DLD1 (cell line): ENCODE results near the gene CACHD1.
"Not testable (repeated sequence)": the region's sequence is repeated elsewhere in the genome, so short reads cannot be mapped to it uniquely, and the experiment has no call there.

Experiments
- in situ Hi-C: cut with HindIII; loops from 2 replicates; pipeline ENCODE4 v1.10.0; 2017; ENCODE audit warnings: low sequenced_read_pairs

Gene CACHD1

DNA sequence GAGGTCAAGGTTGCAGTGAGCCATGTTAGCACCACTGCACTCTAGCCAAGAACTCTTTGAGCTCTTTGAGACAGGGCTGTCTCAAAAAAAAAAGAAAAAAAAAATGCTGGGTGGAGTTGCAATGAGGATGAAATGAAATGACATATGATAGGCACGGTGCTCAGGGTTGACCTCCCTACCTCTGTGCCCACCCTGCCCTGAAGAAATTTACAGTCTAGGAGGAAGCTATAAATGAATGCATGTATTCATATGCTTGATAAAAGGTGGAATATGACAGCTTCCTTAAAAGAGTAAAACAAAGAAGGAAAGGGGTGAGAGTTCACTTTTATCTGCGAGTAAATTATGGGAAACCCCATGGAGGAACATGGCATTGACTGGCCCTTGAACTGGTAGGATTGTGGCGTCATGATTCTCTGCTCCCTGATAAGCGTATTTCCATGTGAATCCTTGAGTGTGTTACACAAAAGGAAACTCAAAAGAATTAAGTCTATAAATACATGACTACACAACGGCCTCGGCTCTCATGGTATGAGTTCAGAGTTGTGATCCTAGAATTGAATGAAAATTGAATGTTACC is 215.9 kb downstream of the CACHD1 start:
- in situ Hi-C loops = no loop called here

DNA sequence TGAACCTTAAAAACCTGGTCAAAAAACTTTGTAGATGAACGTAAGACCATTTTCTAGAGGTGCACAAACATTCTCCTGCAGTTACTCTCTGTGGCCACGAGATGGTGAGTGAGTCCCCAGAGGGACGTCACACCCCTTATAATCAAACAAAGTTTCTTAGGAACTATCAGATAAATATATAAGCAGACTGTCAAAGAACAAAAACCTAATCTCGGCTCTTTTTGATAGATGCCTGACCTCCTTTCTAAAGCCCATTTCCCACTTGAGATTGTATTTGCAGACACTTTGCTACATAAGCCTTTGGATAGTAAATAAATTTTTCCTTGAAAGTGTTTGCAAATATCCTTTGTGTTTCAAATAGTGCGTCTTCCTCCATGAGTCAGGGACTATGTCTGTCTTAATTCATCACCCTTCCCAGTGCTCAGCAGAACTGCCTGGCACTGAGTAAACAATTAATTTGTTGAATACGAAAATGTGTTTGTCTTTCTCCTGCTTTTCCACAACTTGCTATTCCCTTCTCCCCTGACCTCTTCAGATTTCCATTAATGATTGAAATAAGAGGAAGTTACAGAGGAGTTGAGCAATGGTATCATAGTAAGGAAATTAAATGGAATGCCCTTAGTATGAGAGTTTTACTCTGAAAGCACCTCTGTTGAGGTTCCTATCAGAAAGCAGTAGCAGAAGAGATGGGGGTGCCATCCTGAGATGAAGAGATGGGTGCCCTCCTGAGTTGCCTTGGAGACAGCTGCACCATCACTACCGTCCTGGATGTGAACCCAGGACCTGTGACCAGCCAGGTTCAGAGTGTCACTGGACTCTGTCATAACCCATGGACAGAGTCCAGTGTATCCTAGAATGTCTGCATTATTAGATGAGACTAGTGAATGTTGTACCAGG is 217.1 kb downstream of the CACHD1 start:
- in situ Hi-C loops = no loop called here

DNA sequence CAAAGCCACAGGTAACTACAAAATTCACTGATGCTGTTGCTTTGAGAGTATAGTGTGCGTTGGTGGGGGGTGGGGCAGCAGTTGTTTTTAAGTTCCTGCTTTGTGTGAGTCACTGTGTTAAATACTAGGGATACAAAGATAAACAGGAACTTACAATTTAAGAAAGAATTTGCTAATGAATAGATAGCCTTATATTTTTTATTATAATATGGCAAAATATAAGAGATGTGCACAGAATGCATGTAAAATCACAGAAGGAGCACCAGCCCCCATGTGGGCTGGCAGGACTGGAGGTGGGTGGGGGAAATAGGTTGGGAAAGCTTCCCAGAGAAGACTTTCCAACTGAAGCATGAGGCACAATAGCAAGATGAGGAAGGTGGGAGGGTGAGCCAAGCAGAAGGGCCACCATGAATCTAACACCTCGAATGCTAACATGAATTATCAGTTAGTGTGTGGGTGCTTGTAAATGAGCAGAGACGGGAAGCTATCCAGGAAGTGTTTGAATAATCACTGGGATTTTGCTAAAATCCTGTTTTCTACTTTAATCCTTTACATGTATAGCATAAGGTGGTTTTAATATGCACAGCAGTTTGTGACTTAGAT is 217.9 kb downstream of the CACHD1 start:
- in situ Hi-C loops = no loop called here

DNA sequence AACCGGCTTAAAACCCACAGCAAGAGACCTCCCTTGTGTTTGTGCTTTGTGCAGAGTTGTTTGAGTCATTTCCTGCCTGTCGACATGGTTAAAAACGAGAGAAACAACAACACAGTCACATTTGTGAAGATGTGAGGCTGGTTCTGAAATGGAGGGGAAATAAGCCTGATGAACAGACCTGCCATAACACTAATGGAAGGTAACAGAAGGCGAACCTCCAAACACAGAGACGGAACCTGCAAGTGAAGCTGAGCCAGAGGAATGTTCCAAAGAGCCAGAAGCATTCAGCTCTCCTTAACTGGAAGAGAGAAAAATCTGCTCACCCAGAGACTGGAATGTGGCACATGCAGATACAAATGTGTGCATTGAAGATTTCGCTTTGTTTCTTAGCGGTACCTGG is 221.7 kb downstream of the CACHD1 start:
- in situ Hi-C loops = no loop called here

DNA sequence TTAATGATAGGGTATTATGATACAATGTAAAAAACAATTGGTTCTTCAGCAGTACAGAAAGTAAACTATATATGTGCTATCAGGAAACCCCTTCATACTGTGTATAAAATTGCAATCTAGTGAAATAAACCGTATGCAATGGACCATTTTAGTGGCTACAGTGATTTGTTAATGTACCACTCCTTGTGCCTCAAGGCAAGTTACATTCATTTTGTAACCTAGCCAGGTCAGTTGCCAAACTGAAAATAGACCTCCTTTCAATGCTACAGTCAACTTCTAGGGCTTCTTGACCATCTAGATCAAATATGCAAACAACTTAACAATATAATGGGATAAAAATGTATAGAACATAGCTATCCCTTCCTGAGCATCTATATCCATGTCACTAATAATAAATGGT is 223.0 kb downstream of the CACHD1 start:
- in situ Hi-C loops = no loop called here

DNA sequence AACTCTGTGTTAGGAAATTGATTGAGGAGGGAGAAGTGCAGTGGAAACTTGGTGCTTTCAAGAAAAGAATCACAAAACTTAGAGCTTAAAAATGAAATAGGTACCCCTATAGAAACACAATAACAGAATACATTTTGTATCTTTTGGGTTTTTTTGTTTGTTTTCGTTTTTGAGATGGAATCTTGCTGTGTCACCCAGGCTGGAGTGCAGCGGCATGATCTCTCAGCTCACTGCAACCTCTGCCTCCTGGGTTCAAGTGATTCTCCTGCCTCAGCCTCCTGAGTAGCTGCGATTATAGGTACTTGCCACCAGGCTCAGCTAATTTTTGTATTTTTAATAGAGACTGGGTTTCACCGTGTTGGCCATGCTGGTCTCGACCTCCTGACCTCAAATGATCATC is 223.5 kb downstream of the CACHD1 start:
- in situ Hi-C loops = no loop called here

DNA sequence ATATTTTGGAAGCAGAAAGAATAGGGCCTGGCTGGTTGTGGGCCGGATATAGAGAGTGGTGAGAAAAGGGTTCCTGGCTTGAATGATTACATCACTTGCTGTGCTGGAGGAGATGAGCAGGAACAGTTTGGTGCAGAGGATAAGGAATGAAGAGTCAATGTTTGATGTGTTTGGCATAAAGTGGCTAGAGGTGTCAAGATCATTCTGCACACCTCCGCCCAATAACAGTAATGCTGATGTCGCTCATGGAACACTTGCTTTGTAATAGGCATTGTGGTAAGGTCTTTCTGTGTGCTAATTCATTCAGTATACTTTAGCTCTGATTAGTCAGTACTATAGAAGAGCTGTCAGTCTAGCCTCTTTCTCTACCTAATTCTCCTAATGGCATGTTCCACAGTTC is 226.9 kb downstream of the CACHD1 start:
- in situ Hi-C loops = no loop called here

DNA sequence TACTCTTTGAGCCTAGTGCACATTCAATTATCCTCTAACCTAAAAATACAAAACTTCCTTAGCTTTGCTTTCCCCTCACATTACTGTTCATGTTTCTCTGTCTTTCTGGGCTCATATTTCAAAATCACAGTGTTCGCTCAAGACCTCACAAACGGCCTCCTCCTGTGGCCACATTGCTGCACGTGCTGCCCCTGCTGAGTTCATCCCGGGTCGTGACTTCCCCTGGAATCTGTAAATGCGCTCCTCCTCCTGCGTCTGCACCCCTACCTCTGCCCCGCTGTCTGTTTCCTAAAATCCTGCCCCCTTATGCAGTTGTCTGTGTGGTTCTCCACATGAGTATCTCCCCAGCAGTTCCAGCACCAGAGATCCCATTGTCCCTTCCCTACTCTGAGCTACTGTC is 229.4 kb downstream of the CACHD1 start:
- in situ Hi-C loops = no loop called here

DNA sequence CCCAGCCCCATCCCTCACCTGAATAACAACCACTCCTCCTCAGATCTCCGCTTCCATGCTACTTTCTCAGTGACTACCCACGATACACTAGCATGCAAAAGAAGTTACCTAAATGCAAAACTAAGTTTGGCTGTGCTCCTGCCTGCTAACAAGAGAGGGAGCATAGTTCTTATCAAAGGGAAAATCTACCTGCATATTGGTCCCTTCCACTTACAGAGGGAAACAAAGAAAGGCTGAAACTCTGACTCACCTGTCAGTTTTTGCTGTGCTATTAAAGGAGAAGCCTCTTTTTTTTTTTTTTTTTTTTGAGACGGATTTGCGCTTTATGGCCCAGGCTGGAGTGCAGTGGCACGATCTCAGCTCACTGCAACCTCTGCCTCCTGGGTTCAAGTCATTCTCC is 231.1 kb downstream of the CACHD1 start:
- in situ Hi-C loops = no loop called here

DNA sequence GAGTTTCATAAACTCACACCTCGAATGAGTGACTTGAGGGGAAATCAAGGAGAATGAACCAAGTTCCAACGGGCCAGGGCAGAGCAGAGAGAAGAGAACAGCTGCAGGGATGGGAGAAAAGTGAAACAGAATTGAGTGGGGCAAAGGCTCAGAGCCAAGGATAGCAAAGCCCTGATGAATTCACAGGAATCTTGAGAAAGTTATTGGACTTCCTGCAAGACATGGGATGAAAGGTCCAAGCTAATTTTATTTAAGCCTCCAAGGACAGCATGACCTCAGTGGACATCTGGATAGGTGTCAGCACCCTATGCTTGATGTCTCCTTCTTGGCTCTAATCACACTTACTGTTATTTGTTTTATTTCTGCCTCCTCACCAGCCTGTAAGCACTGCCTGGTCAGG is 232.0 kb downstream of the CACHD1 start:
- in situ Hi-C loops = no loop called here

DNA sequence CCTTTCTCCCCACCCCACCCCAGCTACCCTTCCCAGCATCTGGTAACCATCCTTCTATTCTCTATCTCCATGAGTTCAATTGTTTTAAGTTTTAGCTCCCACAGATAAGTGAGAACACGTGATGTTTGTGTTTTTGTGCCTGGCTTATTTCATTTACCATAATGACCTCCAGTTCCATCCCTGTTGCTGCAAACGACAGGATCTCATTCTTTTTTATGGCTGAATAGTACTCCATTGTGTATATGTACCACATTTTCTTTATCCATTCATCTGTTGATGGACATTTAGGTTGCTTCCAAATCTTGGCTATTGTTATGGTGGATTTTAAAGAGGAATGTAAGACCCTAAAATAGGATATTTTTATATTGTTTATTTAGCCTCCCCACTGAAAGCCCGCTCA is 232.7 kb downstream of the CACHD1 start:
- in situ Hi-C loops = not testable (repeated sequence)

DNA sequence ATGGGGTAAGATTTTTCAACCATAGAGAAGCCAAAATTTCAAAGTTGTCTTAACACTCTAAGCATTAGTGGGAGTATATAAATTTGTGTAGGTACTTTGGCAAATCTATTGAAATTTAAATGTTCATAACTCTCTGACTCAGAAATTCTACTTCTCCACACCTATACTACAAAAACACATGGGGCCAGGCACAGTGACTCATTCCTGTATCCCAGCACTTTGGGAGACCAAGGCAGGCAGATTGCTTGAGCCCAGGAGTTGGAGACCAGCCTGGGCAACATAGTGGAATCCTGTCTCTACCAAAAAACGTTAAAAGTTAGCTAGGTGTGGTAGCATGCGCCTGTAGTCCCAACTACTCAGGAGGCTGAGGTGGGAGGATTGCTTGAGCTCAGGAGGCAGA is 233.7 kb downstream of the CACHD1 start:
- in situ Hi-C loops = no loop called here

DNA sequence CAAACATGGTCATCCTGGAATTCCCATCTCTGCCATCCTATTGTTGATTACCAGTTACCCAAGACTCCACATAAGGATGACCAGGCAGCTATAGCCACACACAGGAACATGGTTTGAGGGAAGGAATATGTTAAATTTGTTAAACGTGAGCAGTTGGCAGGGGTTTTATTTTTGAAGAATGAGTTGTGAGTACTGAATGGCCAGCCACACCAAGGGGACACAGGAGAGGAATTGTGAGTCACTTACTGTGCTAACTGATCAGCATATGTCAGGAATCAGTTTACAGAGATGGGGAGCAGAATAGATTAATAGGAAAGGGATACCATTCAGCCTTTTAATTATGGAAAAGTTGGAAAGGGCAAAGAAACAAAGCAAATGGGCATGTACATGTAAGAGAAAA is 235.7 kb downstream of the CACHD1 start:
- in situ Hi-C loops = no loop called here

DNA sequence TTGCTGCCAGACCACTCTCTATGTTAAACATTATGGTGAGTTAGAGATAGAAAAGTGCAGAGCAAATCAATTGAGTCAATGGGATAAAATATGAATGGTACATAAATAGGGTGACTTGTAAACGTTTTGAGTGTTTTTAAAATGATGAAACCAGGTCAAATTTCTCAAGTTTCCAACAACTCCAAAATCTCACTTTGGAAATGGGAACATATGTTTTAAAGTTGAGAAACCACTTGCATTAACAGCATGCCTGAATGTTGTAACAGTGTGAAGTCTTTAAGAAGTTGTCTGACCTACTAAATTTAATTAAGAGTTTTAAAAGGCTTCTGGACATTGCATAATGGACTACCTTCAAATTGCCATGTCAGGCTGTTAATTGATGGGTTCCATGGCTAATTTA is 241.3 kb downstream of the CACHD1 start:
- in situ Hi-C loops = no loop called here

DNA sequence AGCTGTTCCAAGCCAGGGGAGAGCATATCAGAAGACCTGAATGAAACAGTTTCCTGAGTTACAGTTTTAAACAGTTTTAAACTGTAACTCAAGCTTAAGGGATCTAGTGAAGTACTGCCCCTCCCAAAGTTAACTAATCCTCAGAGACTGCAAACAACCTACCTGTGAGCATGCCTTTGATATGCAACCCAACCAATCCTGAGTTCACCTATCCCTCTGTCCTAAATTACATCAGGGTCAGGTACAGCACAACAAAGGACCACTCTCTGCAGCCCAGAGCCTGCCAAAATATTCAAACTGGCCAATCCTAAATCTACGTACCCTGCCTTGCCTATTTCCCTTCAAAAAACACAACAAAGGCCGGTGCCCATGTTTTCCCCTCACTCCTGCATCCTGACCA is 242.1 kb downstream of the CACHD1 start:
- in situ Hi-C loops = no loop called here

DNA sequence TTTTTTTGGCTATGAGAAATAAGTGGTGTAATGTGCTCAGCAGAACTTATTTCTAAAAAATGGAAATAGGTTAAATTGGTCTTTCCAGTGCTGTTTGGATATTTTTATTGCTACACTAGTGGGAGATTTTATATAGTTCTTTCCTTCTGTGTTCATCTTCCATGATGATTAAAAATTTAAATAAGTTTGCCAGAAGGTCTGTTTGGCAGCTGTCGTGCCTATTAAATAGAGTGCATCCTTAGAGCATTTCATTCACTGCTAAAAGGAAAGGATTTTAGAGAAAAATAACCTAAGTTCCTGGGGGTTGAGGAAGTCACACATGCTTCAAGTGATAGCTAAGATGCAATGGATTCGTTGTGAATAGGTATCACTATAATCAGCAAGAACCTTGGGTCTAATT is 245.3 kb downstream of the CACHD1 start:
- in situ Hi-C loops = no loop called here

DNA sequence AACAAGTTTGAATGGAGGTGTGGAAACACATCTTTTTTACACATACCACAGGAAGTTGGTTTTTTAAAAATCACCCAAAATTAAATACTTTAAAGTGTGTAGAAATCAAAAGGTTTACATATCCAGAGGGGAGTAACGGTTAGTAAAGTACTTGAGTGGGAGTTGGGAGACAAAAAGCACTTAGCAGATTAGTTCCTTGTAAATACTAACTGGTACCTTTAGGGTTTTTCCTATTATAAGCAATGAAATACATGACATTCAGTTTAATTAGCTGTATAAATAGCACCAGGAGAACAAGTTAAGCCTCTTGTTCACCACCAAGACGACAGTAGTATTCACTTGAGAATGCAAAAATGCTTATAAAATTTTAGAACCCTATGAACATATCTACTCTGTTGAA is 251.2 kb downstream of the CACHD1 start:
- in situ Hi-C loops = no loop called here

DNA sequence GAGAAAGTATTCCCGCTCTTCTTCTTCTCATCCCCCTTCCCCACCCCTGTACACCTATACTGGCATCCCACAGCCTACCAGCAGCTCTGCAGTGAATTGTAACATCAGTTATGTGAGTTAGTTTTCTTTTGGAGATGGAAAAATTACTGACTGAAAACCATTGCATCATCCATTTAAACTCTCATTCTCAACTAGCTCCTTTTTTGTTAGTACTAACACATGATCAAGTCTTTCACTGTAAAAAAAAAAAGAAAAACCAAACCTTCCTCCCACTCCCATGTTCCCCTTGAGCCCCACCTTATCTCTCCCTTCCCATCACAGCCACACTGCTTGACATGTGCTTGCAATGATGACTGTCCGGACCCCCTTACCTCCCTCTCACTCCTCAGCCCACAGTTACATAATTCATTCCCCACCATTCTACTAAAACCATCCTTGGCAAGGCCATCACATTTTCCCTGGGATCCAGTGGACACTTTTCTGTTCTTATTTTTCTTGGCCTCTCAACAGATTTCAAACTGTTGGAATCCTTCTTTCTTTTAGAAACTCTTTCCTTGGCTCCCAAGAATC is 251.7 kb downstream of the CACHD1 start:
- in situ Hi-C loops = no loop called here

DNA sequence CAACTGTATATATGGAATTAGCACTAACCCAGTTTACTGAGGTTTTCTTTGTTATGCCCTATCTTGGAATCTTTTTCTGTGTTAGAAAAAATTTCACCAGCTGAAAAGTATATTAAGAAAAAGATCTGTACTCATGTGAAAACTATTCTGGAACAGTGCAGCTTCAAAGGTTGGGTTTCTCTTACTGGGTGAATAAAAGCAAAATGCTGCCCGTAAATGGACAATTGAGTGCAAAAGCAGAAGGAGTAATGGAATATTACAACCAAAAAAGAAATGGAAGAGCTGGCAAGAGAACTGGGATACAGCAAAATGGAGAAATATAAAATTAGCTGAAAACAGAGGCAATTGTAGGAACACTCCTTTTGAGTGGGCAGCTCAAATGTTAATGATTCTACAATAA is 257.9 kb downstream of the CACHD1 start:
- in situ Hi-C loops = no loop called here

DNA sequence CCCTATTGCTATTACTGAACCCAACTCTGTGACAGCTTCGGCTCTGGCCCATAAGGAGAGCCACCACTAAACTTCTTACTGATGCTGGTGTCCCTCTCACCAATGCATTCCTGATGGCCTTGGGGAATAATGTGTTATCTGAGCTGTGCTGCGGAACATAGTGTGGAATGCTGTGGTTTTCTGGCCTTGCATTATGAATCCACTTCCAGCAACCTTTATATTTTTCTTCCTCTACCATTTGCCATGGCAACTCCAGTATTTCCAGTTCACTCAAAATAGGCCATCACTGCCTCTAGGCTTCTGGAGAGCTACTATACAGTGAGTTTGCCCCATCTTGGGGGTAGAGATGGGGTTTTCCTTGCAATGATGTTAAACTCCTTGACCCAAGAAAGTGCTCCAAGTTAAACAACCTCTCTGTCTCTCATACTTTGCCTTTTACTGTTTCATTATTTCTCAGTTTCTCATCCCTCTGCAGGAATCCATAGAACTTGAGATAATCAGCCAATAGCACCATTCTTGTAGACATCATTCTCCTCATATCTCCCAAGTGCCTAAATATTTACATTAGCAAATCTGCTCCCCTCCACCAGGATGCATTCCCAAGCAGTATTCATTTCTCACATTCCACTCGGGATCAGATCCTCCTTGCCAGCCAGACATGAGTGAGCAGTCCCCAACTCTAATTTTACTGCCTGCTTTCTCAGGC is 263.8 kb downstream of the CACHD1 start:
- in situ Hi-C loops = no loop called here

DNA sequence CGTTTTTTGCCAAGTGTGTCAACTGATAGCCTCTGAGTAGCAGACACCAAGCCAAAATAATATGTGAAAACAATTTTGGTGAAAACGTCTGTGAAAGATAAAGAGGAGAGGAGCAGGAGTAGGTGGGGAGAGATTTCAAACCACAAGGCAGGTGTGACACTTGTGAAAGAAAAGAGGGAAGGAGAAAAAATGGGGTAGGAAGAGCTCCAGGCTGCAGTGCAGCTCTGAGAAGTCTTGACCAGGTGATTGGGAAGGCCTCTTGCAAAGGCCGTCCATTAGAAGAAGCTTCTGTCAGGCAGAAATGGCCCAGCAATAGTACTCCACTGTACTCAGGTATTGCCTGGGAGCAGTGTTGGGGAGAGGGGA is 264.3 kb downstream of the CACHD1 start:
- in situ Hi-C loops = no loop called here
